Endothelial cell of umbilical vein (primary cell): ENCODE measurements around the gene CEP19.
"Not testable (repeated sequence)": the region's sequence is repeated elsewhere in the genome, so short reads cannot be mapped to it uniquely, and the experiment has no call there.

Experiments
- EZH2 ChIP-seq: IDR thresholded peaks from 2 replicates; pipeline ENCODE4 v1.6.1; 2012; ENCODE audit warnings: borderline replicate concordance, low read depth, mild to moderate bottlenecking, moderate library complexity, low read length, inconsistent platforms; ENCODE audit not compliant: severe bottlenecking
- FOS ChIP-seq: IDR thresholded peaks from 2 replicates; pipeline ENCODE4 v1.6.1; 2011; ENCODE audit warnings: mild to moderate bottlenecking, low read length, moderate library complexity, borderline replicate concordance; ENCODE audit not compliant: insufficient read depth
- GATA2 ChIP-seq: IDR thresholded peaks from 2 replicates; pipeline ENCODE4 v1.7.0; 2011; ENCODE audit warnings: low read depth, mild to moderate bottlenecking, moderate library complexity, mixed read lengths, low read length; ENCODE audit not compliant: insufficient read length, insufficient read depth
- JUN ChIP-seq: IDR thresholded peaks from 2 replicates; pipeline ENCODE4 v1.6.1; 2011; ENCODE audit warnings: borderline replicate concordance, low read depth; ENCODE audit not compliant: insufficient read length, insufficient read depth
- MYC ChIP-seq: IDR thresholded peaks from one replicate; pipeline ENCODE4 v1.6.1; 2011; ENCODE audit warnings: mild to moderate bottlenecking, low read depth, low read length
- POLR2A ChIP-seq: IDR thresholded peaks from 2 replicates; pipeline ENCODE4 v1.6.1; 2012; ENCODE audit warnings: low read depth, mild to moderate bottlenecking, control low read depth, low read length
- POLR2AphosphoS5 ChIP-seq: IDR thresholded peaks from 2 replicates; pipeline ENCODE4 v1.6.1; 2012; ENCODE audit warnings: low read depth, mild to moderate bottlenecking, control low read depth, low read length, moderate library complexity; ENCODE audit not compliant: insufficient read depth
- TF ChIP-seq, protein P1 (sequence below), 2 donors: IDR thresholded peaks; 1 replicate in 1 of 2; 2 replicates in 1 of 2; pipeline ENCODE4 v1.5.1; 2011; ENCODE audit warnings: low read length in 2 of 2, mild to moderate bottlenecking in 2 of 2, moderate library complexity in 2 of 2, control low read depth in 1 of 2, inconsistent platforms in 1 of 2, low read depth in 1 of 2; ENCODE audit not compliant: insufficient read depth in 1 of 2; ENCODE audit errors: extremely low read depth in 1 of 2
- TF ChIP-seq, protein P2 (sequence below): IDR thresholded peaks from 2 replicates; pipeline ENCODE4 v1.6.1; 2011; ENCODE audit not compliant: insufficient read depth, insufficient read length

GRCh38 chr3:196743569-196743968, 31.5 kb upstream of the CEP19 start:
- TF ChIP-seq, protein P1, sequence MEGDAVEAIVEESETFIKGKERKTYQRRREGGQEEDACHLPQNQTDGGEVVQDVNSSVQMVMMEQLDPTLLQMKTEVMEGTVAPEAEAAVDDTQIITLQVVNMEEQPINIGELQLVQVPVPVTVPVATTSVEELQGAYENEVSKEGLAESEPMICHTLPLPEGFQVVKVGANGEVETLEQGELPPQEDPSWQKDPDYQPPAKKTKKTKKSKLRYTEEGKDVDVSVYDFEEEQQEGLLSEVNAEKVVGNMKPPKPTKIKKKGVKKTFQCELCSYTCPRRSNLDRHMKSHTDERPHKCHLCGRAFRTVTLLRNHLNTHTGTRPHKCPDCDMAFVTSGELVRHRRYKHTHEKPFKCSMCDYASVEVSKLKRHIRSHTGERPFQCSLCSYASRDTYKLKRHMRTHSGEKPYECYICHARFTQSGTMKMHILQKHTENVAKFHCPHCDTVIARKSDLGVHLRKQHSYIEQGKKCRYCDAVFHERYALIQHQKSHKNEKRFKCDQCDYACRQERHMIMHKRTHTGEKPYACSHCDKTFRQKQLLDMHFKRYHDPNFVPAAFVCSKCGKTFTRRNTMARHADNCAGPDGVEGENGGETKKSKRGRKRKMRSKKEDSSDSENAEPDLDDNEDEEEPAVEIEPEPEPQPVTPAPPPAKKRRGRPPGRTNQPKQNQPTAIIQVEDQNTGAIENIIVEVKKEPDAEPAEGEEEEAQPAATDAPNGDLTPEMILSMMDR (IDR thresholded peaks at IDR 0.05; ENCODE audit: extremely low read depth in 1 of 2, insufficient read depth in 1 of 2, low read depth in 1 of 2, low read length in 2 of 2): not testable (repeated sequence)
- TF ChIP-seq MYC, POLR2A, EZH2, GATA2, POLR2AphosphoS5, JUN, FOS: not testable (repeated sequence)
- TF ChIP-seq, protein P2, sequence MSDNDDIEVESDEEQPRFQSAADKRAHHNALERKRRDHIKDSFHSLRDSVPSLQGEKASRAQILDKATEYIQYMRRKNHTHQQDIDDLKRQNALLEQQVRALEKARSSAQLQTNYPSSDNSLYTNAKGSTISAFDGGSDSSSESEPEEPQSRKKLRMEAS: not testable (repeated sequence)
